Anterior cingulate cortex (tissue), 58 donors: Measurements from ENCODE around the gene LMF2.
A peak's percentile ranks its signal among the peaks of the same experiment; 100 is the strongest.

ENCODE experiments used
- DNase-seq, 58 donors: peaks; one replicate each; lab custom pipeline; 2025; lab: John Stamatoyannopoulos, UW

LMF2 gene

DNA sequence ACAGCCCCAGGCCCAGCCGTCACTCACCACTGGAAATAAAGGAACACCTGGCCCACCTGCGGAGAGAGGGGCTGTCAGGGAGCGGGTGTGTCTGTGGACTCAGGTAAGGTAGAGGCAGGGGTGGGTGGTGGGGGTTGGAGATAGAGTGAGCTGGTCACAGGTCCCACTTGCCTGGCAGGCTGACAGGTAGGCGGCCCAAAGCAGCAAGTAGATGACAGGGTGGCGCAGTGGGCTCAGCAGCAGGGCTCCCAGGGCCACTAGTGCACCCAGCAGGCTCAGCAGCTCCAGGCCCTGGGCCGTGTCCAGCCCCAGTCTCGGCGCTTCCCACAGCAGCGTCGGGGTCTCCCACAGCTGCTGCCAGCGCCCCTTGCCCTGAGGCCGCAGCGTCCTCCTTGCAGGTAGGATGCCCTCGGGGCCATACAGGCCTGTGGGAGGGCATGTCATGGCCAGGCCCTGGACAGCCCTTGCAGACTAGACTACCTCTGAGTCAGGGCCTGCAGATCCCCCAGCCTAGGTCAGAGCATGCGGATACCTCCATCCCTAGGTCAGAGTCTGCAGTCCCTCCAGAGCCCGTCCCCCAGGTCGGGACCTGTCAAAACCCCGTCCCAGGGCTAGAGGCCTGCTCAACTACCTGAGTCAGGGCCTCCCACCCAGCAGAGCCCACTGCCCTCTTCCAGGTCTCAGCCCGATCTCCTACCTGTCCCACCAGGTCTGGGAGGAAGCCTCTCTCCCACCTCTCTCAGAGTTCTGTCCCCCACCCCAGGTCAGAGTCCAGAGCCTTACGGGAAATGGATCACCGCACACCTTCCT lies 686 bp downstream of the LMF2 start:
- DNase-seq: no peak

DNA sequence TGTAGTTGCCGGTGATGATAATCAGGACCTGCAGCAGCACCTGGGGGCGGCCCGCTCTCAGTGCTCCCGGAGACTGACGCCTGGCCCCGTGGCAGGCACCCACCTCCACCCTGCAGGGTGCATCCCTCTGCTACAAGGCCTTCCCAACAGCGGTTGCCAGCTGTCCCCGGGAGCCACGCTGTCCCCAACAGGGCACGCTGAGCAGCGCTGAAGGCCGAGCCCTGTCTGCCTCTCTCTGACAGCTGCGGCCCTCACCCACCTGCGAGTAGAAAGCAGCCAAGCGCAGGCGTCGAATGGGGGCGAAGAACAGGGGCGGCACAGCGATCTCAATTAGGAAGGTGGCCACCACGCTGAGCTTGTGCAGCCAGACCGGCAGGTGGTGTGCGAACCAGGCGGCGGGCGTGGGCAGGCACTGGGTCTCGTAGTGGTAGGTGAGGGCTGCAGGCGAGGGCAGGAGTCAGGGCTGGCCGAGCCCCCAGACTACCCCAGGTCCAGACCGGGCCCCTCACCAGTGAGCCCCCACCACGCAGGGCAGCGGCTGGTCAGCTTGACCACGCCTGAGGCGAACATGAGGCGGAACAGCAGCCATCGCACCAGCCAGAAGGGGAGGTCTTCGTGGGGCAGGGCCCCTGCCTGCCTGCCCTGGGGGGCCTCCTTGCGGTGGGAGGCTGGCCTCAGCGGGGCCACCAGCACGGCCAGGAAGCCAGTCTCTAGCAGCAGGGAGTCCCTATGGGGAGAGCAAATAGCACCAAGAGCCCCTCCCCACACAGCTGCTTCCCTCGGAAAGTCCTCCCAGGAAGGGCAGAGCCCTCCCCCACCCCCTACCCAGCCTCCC lies 1.5 kb downstream of the LMF2 start:
- no peak for DNase-seq

GRCh38 chr22:50505276-50505775 lies 2.2 kb downstream of the LMF2 start:
- DNase-seq: no peak

GRCh38 chr22:50504369-50505211 lies 2.9 kb downstream of the LMF2 start:
- DNase-seq: no peak

DNA sequence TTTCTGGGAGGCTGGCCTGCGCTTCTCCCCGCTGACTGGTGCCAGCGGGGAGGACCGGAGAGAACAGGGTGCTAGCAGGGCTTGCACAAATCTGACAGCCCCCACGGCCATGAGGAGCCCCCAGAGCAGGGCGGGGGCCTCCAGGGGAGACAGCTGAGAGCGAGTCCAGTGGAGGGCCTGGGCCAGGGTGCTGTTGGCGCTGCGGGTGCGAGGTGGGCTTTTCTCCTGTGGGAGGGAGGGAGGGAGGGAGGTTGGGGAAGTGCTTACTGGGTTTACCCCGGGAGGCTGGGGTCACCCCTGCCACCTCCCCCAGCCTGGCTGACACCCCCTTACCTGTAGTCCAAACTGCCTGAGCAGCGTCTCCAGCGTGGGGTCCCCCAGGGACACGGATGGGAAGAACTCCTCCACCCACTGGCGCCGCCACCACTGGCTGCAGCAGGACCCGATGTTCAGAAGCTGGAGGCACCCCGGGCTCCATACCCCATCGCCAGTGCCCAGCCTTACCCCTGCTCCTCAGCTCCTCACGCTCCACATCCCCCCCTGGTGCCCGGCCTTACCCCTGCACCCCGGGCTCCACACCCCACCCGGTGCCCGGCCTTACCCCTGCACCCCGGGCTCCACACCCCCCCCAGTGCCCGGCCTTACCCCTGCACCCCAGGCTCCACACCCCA lies 3.9 kb downstream of the LMF2 start:
- no peak for DNase-seq

GRCh38 chr22:50502628-50503474 lies 4.7 kb downstream of the LMF2 start:
- DNase-seq: no peak

DNA sequence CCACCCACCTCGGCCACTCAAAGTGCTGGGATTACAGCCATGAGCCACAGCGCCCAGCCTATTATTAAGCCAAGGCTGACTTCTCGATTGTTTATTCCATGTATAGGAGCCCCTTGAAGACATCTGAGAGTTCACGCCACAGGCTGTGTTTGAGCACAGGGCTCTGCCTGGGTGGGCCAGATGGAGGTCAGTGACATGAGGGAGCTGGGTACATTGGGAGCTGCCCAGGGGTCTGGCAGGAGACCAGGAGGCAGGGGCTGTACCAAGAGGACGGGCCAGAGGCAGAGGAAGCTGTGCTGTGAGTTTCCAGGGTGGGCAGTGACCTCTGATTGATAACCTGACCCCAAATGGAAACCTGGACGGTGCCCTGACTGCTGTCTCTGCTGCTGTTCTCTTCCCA lies 5.4 kb downstream of the LMF2 start:
- DNase-seq: no peak

DNA sequence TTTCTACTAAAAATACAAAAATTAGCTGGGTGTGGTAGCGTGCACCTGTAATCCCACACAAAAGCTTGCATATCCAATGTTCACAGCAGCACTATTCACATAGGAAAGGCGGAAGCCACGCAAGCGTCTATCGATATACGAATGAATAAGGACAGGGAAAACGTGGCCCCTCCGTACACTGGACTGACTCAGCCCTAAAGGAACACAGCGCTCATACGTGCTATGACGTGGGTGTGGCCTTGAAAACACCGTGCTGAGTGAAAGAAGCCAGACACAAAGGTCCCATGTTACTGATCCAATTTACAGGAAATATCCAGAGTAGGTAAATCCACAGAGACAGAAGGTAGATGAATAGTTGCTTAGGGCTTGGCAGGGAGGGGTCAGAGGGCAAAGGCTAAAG lies 7.0 kb downstream of the LMF2 start:
- no peak for DNase-seq

GRCh38 chr22:50498322-50498890 lies 9.1 kb downstream of the LMF2 start:
- DNase-seq: peak in 35 of 58 donors; percentile 5 to 61 (median 33)

- DNase-seq: no peak
These were observed 10.4 kb downstream of the LMF2 start for GRCh38 chr22:50497093-50497492.

- DNase-seq: no peak
These were observed 16.8 kb downstream of the LMF2 start for GRCh38 chr22:50490531-50491308.

DNA sequence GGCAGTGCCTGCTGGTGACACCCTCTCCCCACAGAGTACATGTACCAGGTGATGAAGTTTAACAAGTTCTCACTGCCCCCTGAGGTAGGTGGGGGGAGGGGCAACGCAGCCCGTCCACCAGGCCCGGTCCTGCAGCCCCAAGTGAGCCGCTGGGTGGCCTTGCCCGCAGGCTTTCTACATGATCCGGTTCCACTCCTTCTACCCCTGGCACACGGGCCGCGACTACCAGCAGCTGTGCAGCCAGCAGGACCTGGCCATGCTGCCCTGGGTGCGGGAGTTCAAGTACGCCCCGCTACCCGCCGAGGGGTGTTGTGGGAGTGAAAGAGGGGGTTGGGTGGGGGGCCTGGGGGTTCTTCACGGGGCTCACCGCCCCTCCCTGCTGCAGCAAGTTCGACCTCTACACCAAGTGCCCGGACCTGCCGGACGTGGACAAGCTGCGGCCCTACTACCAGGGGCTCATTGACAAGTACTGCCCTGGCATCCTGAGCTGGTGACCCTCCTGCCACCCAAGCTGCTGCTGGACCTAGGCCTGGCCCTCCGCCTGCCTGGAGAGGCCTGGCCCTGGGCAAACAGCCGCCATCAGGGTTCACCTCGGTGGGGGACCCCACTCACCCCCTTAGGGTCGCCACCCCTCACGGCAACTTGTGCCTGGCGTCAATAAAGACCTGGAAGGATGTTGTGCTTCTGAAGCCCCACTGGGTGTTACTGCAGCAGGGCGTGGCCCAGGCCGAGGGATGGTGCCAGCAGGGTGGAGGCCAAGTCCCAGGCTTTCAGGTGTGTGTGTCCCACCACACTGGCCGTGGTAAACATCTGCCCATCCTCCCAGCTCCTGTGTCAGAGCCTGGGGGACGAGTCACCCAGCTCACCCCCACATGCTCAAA lies 17.9 kb downstream of the LMF2 start:
- DNase-seq: no peak

DNA sequence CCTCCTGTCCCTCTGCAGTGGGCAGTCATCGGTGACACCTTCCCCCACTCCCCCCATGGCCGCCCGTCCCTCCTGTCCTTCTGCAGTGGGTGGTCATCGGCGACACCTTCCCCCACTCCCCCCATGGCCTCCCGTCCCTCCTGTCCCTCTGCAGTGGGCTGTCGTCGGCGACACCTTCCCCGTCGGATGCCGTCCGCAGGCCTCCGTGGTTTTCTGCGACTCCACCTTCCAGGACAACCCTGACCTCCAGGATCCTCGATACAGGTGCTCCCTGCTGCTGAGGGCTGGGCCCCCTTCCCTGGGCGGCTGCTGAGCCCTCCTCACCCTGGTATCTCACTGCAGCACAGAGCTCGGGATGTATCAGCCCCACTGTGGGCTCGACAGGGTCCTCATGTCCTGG lies 18.6 kb downstream of the LMF2 start:
- DNase-seq: no peak

DNA sequence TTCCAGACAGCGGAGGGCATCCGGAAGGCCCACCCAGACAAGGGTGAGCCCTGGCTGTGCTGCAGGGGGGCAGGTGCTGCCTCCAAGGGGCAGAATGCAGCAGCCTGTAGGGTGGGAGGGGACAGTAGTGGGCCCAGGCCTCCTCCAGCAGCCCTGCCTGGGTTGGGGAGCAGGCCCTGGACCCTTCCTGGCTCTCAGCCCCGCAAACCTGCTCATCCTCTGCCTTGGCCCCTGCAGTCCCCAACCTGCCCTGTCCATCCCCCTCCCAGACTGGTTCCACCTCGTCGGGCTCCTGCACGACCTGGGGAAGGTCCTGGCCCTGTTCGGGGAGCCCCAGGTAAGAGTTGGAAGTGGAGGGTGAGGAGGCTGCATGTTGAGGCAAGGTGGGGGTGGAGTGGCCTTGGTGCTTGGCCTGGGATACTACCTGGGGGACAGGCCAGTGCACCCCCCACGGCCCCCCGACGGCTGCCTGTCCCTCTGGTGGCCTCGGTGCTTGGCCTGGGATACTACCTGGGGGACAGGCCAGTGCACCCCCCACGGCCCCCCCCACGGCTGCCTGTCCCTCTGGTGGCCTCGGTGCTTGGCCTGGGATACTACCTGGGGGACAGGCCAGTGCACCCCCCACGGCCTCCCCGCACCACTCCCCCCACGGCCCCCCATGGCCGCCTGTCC lies 19.4 kb downstream of the LMF2 start:
- no peak for DNase-seq

- no peak for DNase-seq
These were observed 20.1 kb downstream of the LMF2 start for GRCh38 chr22:50487290-50488005.
